CD1c-positive myeloid dendritic cell (primary cell): ENCODE data around the gene ITPRIPL2.

Experiments used
- DNase-seq: peaks from one replicate; pipeline ENCODE4 v3.0.0-alpha.2; 2016; ENCODE audit errors: extremely low spot score

ITPRIPL2 gene

GRCh38 chr16:19113577-19114358, at the start of gene ITPRIPL2:
Gene ITPRIPL2, plus strand, starts transcription at chr16:19113964. Its CDS starts 498 bp downstream, at chr16:19114462.
- peak; percentile 88 for DNase-seq

DNA sequence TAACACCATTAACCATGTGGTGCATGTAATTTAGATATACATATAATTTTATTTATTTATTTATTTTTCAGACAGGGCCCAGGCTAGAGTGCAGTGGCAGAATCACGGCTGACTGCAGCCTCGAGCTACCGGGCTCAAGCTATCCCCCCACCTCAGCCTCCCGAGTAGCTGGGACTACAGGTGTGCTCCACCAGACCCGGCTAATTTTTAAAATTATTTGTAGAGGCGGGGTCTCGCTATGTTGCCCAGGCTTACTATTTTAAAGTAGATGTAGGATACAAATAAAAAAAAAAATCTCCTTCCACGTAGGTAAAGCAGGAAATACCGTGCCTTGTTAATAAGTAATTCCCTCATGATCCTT, 46.8 kb upstream of the ITPRIPL2 start:
- no peak for DNase-seq

DNA sequence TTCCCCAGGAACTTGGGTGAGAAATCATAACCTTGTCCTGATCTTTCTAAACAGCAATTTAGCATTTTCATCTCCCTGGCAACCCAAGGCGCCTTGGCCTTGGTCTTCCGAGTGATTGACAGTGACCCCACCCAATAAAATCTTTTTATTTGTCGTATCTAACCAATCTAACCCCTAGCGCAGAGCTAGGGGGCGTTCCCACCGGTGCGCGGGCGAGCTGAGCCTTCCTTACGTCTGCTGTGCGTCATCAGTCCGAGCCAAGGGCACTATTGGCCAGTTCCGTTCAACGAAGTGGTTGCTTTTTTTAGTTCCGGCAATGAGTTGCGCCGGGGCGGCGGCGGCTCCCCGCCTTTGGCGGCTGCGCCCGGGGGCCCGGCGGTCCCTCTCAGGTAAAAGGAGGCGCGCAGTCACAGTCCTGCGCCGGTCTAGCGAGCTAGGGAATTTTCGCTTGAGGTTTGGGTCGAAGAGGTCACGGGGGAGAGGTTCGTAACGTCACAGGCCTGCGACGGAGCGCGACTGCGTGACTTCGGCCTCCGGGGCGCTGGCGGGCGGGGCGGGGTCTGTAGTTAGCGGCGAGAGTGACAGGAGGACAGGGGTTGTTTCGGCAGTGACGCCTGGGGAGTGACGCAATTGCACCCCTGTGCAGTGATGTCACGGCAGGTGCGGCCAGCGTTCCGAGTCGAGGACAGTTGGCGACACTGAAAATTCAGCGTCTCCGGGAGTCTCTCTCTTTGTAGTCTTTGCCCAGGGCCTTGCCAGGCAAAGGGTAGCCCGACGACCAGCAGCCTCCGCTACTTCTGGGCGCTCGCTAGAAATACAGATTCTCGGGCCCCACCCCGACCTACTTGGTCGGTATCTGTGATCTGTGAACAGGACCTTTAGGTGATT, 46.2 kb upstream of the ITPRIPL2 start, which contains the start of gene COQ7:
TSS of gene COQ7 (plus strand) at position 266 of the 888 bp plus-strand sequence. CDS start at position 317, 51 bp downstream.
- DNase-seq, result peak; percentile 100

- peak; percentile 7 for DNase-seq
Measured at GRCh38 chr16:19068237-19068815, 45.4 kb upstream of the ITPRIPL2 start.

GRCh38 chr16:19071811-19072777, 41.7 kb upstream of the ITPRIPL2 start:
- peak; percentile 44 for DNase-seq

- DNase-seq, result peak; percentile 9
Measured at GRCh38 chr16:19073344-19073743, 40.4 kb upstream of the ITPRIPL2 start.

DNA sequence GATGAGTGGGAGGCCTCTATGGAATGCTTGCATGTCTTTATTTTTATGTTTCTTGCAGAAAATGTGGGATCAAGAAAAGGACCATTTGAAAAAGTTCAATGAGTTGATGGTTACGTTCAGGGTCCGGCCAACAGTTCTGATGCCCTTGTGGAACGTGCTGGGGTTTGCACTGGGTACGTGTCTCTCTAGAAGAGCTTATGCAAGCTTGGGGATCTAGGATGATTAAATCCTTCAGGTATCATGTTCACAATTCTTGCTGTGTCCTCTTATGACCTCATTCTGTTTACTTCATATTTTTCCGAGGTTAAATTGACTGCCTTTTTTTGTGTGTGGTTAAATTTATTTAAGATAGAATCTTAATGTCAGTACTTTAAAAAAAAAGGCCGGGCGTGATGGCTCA, 39.9 kb upstream of the ITPRIPL2 start:
- DNase-seq, result no peak

DNA sequence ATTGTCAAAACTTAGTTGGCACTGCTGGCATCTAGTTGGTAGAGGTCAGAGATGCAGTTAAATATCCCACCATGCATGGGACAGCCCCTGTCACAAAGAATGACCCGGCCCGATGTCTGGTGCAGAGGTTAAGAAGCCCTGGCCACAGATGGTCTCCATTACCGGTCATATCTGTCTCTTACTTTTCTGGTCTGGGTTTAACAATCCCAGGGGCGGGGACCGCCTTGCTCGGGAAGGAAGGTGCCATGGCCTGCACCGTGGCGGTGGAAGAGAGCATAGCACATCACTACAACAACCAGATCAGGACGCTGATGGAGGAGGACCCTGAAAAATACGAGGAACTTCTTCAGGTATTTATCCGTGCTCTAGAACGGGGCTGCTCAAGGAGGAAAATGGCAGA, 38.3 kb upstream of the ITPRIPL2 start:
- no peak for DNase-seq

DNA sequence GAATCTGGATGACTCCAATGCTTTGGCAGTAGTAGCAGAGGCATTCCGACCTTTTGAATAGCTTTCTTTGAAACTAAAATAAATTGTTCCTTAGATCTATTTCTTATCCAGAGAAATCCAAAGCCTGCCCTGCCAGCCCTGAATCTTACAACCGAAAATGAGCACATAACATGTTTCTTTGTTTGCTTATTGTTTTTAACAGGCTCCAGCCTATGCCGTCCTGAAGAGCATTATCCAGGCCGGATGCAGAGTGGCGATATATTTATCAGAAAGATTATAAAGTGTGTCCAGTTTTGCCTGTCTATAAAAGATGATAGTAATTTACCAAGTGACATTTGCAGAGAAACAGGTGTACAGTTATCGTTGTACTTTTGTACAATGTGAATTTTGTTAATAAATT, 35.9 kb upstream of the ITPRIPL2 start:
- DNase-seq, result no peak

DNA sequence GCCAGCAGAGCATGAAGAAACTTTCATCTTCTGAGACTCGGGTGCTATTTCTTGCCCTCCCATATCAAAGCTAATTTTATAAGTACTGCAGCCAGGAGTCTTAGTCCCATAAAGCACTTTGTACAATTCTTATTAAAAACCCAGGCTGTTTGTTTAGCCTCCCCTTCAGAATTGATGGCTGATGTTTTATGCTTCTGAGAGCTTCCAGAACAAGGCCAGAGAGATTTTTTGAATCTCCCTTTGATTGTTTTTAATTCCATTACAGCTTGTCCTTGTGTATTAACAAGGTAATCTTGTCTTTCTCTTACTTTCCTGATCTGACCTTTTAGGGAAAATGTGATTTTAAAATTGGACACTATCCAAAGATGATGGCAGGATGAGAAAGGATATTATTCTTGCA, 30.1 kb upstream of the ITPRIPL2 start:
- no peak for DNase-seq

DNA sequence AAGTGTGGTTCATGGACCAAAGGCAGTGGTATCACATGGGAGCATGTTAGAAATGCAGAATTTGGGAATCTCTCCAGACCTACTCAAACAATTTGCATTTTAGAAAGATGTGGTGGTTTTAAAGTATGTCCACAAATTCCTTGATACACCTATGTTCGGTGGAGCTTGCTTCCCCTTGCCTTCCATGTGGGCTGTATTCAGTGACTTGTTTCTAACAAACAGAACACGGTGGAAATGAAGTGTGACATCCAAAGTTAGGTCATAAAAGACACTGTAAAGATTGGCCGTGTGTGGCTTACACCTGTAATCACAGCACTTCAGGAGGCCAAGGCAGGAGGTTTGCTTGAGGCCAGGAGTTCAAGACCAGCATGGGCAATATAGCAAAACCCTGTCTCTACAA, 29.6 kb upstream of the ITPRIPL2 start:
- DNase-seq, result no peak

GRCh38 chr16:19084879-19085278, 28.9 kb upstream of the ITPRIPL2 start:
- no peak for DNase-seq

DNA sequence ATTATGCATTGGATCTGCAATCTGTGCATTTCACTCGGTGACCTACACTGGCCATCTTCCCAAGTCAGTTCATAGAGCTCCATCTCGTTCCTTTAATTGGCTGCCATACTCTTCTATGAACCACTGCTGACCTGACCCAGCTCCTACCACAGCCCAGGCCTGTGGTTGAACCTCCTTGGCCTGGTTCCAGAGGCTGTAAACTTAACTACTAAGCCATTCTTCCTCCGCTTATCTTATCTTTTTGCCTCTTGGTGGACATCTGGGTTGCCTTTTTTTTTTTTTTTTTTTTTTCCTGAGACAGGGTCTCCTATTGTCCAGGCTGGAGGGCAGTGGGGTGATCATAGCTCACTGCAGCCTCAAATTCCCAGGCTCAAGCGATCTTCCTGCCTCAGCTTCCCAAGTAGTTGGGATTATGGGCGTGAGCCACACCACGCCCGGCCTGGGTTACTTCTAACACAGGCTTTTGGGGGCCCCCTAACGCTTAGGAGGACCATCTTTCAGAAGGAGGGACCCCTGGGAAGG, 28.0 kb upstream of the ITPRIPL2 start:
- DNase-seq, result no peak

- peak; percentile 96 for DNase-seq
Measured at GRCh38 chr16:19086322-19087199, 27.2 kb upstream of the ITPRIPL2 start.

- no peak for DNase-seq
Measured at GRCh38 chr16:19088341-19088916, 25.3 kb upstream of the ITPRIPL2 start.

DNA sequence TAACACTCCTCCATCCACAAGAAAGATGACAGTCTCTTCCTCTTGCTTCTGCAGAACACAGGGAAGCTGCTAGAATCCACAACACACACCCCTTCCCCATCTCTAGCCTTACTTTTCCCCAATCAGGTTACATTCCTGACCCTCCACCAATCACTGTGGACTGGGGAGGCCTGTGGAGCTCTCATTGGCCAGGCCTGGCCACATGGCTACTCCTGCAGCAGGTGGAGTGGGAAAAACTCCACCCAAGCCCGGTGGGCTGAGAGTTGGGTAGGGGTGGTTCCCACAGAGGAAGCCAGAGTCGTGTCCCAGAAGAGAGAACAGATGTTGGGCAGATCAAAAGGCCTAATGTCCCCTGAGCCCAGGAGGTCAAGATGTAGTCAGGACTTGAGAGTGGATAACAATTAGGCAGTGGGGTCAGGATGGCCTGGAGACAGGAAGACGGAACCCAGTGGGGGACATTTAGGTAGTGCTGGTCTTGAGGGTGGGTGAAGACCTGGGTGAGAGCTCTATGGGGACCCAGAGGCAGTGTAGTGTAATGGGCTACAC, 24.3 kb upstream of the ITPRIPL2 start:
- DNase-seq, result no peak

- DNase-seq, result no peak
Measured at GRCh38 chr16:19090916-19091315, 22.8 kb upstream of the ITPRIPL2 start.

GRCh38 chr16:19092653-19093410, 20.9 kb upstream of the ITPRIPL2 start:
- DNase-seq, result no peak
